Lung (tissue), 12 donors: ENCODE data around the gene MAST3. TPM values are rescaled to one million over a fixed set of nuclear protein-coding genes. Genes with fewer than 3 reads are reported as not detected.

Source experiments
- ATAC-seq: fragments of 200-7000 bp; cut with Tn5 transposase; one replicate; pipeline ENCODE4 v1.9.1; 2020; ENCODE audit warnings: moderate number of reproducible peaks; ENCODE audit not compliant: insufficient read depth, low FRiP score
- DNase-seq, 3 donors: peaks; one replicate each; pipeline ENCODE4 v3.0.0-alpha.2; 2013 to 2017
- H3K27ac ChIP-seq, 2 donors: one replicate each; pipeline ENCODE4 v1.5.1; 2013; ENCODE audit warnings: mild to moderate bottlenecking in 2 of 2, moderate library complexity in 2 of 2, control low read depth in 1 of 2, inconsistent platforms in 1 of 2, low read depth in 1 of 2, low read length in 1 of 2
- H3K27me3 ChIP-seq, 3 donors: one replicate each; pipeline ENCODE4 v1.5.1; 2013; ENCODE audit warnings: low read length in 2 of 3; ENCODE audit not compliant: control insufficient read depth in 3 of 3, insufficient read depth in 3 of 3
- H3K36me3 ChIP-seq, 4 donors: one replicate each; pipeline ENCODE4 v1.5.1; 2013; ENCODE audit warnings: low read length in 4 of 4, mild to moderate bottlenecking in 1 of 4, moderate library complexity in 1 of 4; ENCODE audit not compliant: control insufficient read depth in 4 of 4, insufficient read depth in 4 of 4
- H3K4me1 ChIP-seq, 5 donors: one replicate each; pipeline ENCODE4 v1.5.1; 2013; ENCODE audit warnings: low read length in 5 of 5, mild to moderate bottlenecking in 2 of 5, moderate library complexity in 1 of 5; ENCODE audit not compliant: control insufficient read depth in 5 of 5, insufficient read depth in 5 of 5
- H3K4me3 ChIP-seq: one replicate; pipeline ENCODE4 v1.5.1; 2013; ENCODE audit warnings: mild to moderate bottlenecking, control low read depth, moderate library complexity
- H3K9ac ChIP-seq, 2 donors: one replicate each; pipeline ENCODE4 v1.5.1; 2013; ENCODE audit warnings: low read length in 2 of 2, control low read depth in 1 of 2; ENCODE audit not compliant: insufficient read depth in 1 of 2
- H3K9me3 ChIP-seq, 4 donors: one replicate each; pipeline ENCODE4 v1.5.1; 2013; ENCODE audit warnings: low read length in 3 of 4, mild to moderate bottlenecking in 1 of 4, moderate library complexity in 1 of 4; ENCODE audit not compliant: control insufficient read depth in 4 of 4, insufficient read depth in 3 of 4
- CTCF ChIP-seq: IDR thresholded peaks from 2 replicates; pipeline ENCODE4 v1.5.1; 2012; ENCODE audit warnings: mild to moderate bottlenecking; ENCODE audit errors: control extremely low read depth, extremely low read depth
- WGBS, 2 donors: extraction: QIAGEN DNeasy Blood & Tissue Kit; methylation state at CpG; one replicate each; pipeline ENCODE4 v1.1.7; 2013; 5-methylcytosine and 5-hydroxymethylcytosine counted together
- polyA plus RNA-seq, 2 donors: library from polyadenylated mRNA; stranded (reverse); fragments of 200-250 nt; gene quantifications; one replicate each; pipeline ENCODE4 v1.2.1, GENCODE V29; 2013
- total RNA-seq, 2 donors: library from RNA; depleted of rRNA in 1 of 2; stranded (reverse); fragments of >200 nt in 1 of 2; gene quantifications; one replicate each; pipeline ENCODE4 v1.2.1, GENCODE V29; 2014 to 2021
- donor health status: control.
- donor health status: control.
- donor health status: Bipolar disorder and iron deficiency.
- donor health status: healthy.
- donor health status: DM: yes; HTN: yes; CAD: no.

The MAST3 gene
- total and polyA plus RNA-seq, 4 donors, result 5.0 to 24.0 (median 9.3) TPM

- no peak for TF ChIP-seq CTCF
- Histone ChIP-seq H3K9ac (no peak overlapping the region), H3K36me3 (peaks cover 0 to 16% (median 9%) of the 10 kb centered on the region in 4 donors), H3K9me3 (no peaks in the 10 kb centered on the region), H3K27me3 (no peaks in the 10 kb centered on the region), H3K4me1 (peaks cover 0 to 13% (median 6%) of the 10 kb centered on the region in 5 donors), H3K27ac (no peak overlapping the region), H3K4me3 (no peak overlapping the region)
- ATAC-seq (no peak), DNase-seq (no peak)
- WGBS, 2 donors, result 74 to 83% methylated on average over 7 of the region's 7 CpGs
Observed at GRCh38 chr19:18122424-18122823, 24.8 kb downstream of the MAST3 start.

GRCh38 chr19:18122860-18123795, 25.6 kb downstream of the MAST3 start:
- no peak overlapping the region for H3K9ac ChIP-seq
- H3K36me3 ChIP-seq, result peaks cover 0 to 16% (median 9%) of the 10 kb centered on the region in 4 donors
- H3K9me3 ChIP-seq, result no peaks in the 10 kb centered on the region
- no peaks in the 10 kb centered on the region for H3K27me3 ChIP-seq
- ATAC-seq (no peak), DNase-seq (peak in 2 of 3 donors; percentile 13 to 39)
- H3K27ac ChIP-seq, result no peak overlapping the region
- WGBS, 2 donors, result 67 to 75% methylated on average over 27 of the region's 27 CpGs
- TF ChIP-seq CTCF, result no peak
- no peak overlapping the region for H3K4me3 ChIP-seq
- H3K4me1 ChIP-seq, result peaks cover 0 to 10% (median 6%) of the 10 kb centered on the region in 5 donors

- Histone ChIP-seq H3K9ac (no peak overlapping the region), H3K9me3 (no peaks in the 10 kb centered on the region), H3K27ac (no peak overlapping the region), H3K4me1 (peaks cover 0 to 5% (median 2%) of the 10 kb centered on the region in 5 donors), H3K36me3 (peaks cover 0 to 18% (median 9%) of the 10 kb centered on the region in 4 donors), H3K4me3 (no peak overlapping the region), H3K27me3 (no peaks in the 10 kb centered on the region)
- DNase-seq (no peak), ATAC-seq (no peak)
- 74 to 89% methylated on average over 26 of the region's 26 CpGs for WGBS, 2 donors
- no peak for TF ChIP-seq CTCF
Observed at GRCh38 chr19:18123819-18124218, 26.2 kb downstream of the MAST3 start.
